SK-N-SH treated with all-trans-retinoic acid at 6 μM for 48 hours (cell line): Measurements from ENCODE around the gene HDDC3.

ENCODE experiments used
- ARNTL ChIP-seq: fragments of 450-650 bp; formaldehyde crosslinking; IDR thresholded peaks from 2 replicates; pipeline ENCODE4 v1.5.0; 2020; ENCODE audit warnings: low read depth, mild to moderate bottlenecking, moderate library complexity, borderline replicate concordance
- BACH2 ChIP-seq: fragments of 250-450 bp; sonication (Bioruptor Pico); IDR thresholded peaks from 2 replicates; pipeline ENCODE4 v1.9.0; 2021; ENCODE audit warnings: mild to moderate bottlenecking, borderline replicate concordance
- OSR1 ChIP-seq: fragments of 250-450 bp; sonication (Bioruptor Pico); IDR thresholded peaks from 2 replicates; pipeline ENCODE4 v1.8.0; 2022; ENCODE audit warnings: moderate library complexity, mild to moderate bottlenecking, inconsistent platforms
- RARB ChIP-seq: fragments of 250-450 bp; sonication (Bioruptor Pico); IDR thresholded peaks from 2 replicates; pipeline ENCODE4 v1.8.0; 2021; ENCODE audit warnings: mild to moderate bottlenecking, moderate library complexity
- ZC3H10 ChIP-seq: fragments of 250-450 bp; sonication (Bioruptor Pico); IDR thresholded peaks from 2 replicates; pipeline ENCODE4 v1.5.1; 2021; ENCODE audit warnings: mild to moderate bottlenecking, moderate library complexity
- ZFP3 ChIP-seq: fragments of 250-450 bp; sonication (Bioruptor Pico); IDR thresholded peaks from 2 replicates; pipeline ENCODE4 v1.5.0; 2020; ENCODE audit warnings: mild to moderate bottlenecking, moderate library complexity
- ZFP30 ChIP-seq: fragments of 450-650 bp; formaldehyde crosslinking; IDR thresholded peaks from 2 replicates; pipeline ENCODE4 v1.5.0; 2022; ENCODE audit warnings: mild to moderate bottlenecking, moderate library complexity
- ZNF565 ChIP-seq: fragments of 450-650 bp; formaldehyde crosslinking; conservative IDR thresholded peaks from 2 replicates; pipeline ENCODE4 v1.5.0; 2020; ENCODE audit warnings: low read depth, mild to moderate bottlenecking, moderate library complexity
- ZNF70 ChIP-seq: fragments of 450-650 bp; formaldehyde crosslinking; IDR thresholded peaks from 2 replicates; pipeline ENCODE4 v1.5.0; 2020; ENCODE audit warnings: mild to moderate bottlenecking, moderate library complexity
- TF ChIP-seq, protein P1 (sequence below): fragments of 250-450 bp; sonication (Bioruptor Pico); IDR thresholded peaks from 2 replicates; pipeline ENCODE4 v1.5.1; 2021; ENCODE audit warnings: mild to moderate bottlenecking, moderate library complexity
- TF ChIP-seq, protein P2 (sequence below): fragments of 250-450 bp; sonication (Bioruptor Pico); IDR thresholded peaks from 2 replicates; pipeline ENCODE4 v1.5.1; 2020; ENCODE audit warnings: low read depth, mild to moderate bottlenecking, moderate library complexity
- TF ChIP-seq, protein P3 (sequence below): fragments of 250-450 bp; sonication (Bioruptor Pico); IDR thresholded peaks from 2 replicates; pipeline ENCODE4 v1.5.0; 2020; ENCODE audit warnings: mild to moderate bottlenecking, moderate library complexity

DNA sequence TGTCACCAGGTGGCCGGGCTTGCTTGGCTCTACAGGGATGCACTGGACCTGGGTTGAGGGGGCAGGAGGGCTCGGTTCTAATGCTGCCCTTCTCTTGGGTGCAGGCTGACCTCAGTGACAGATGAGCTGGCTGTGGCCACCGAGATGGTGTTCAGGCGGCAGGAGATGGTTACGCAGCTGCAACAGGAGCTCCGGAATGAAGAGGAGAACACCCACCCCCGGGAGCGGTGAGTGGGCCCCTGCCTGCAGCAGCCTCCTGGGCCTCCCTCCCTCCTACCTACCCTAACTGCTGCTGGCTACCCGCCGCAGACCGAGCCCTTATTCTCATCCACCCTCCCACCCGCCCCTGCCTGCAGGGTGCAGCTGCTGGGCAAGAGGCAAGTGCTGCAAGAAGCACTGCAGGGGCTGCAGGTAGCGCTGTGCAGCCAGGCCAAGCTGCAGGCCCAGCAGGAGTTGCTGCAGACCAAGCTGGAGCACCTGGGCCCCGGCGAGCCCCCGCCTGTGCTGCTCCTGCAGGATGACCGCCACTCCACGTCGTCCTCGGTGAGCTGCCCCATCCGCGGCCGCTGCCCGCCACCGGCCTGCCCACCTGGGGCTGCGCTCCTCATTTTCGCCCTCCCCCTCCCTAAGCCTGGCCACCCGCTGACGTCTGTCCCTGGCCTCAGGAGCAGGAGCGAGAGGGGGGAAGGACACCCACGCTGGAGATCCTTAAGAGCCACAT, 42.5 kb downstream of the HDDC3 start:
- TF ChIP-seq ZFP30 (no peak), RARB (CRISPR knock-in tag) (no peak), ZNF70 (CRISPR knock-in tag) (no peak), BACH2 (CRISPR knock-in tag) (no peak), ZFP3 (CRISPR knock-in tag) (no peak), ARNTL (no peak), OSR1 (CRISPR knock-in tag) (no peak), ZNF565 (no peak), ZC3H10 (CRISPR knock-in tag) (no peak)
- TF ChIP-seq, protein P1, sequence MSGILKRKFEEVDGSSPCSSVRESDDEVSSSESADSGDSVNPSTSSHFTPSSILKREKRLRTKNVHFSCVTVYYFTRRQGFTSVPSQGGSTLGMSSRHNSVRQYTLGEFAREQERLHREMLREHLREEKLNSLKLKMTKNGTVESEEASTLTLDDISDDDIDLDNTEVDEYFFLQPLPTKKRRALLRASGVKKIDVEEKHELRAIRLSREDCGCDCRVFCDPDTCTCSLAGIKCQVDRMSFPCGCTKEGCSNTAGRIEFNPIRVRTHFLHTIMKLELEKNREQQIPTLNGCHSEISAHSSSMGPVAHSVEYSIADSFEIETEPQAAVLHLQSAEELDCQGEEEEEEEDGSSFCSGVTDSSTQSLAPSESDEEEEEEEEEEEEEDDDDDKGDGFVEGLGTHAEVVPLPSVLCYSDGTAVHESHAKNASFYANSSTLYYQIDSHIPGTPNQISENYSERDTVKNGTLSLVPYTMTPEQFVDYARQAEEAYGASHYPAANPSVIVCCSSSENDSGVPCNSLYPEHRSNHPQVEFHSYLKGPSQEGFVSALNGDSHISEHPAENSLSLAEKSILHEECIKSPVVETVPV (CRISPR knock-in tag), result no peak
- TF ChIP-seq, protein P2, sequence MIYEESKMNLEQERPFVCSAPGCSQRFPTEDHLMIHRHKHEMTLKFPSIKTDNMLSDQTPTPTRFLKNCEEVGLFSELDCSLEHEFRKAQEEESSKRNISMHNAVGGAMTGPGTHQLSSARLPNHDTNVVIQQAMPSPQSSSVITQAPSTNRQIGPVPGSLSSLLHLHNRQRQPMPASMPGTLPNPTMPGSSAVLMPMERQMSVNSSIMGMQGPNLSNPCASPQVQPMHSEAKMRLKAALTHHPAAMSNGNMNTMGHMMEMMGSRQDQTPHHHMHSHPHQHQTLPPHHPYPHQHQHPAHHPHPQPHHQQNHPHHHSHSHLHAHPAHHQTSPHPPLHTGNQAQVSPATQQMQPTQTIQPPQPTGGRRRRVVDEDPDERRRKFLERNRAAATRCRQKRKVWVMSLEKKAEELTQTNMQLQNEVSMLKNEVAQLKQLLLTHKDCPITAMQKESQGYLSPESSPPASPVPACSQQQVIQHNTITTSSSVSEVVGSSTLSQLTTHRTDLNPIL (CRISPR knock-in tag), result no peak
- TF ChIP-seq, protein P3, sequence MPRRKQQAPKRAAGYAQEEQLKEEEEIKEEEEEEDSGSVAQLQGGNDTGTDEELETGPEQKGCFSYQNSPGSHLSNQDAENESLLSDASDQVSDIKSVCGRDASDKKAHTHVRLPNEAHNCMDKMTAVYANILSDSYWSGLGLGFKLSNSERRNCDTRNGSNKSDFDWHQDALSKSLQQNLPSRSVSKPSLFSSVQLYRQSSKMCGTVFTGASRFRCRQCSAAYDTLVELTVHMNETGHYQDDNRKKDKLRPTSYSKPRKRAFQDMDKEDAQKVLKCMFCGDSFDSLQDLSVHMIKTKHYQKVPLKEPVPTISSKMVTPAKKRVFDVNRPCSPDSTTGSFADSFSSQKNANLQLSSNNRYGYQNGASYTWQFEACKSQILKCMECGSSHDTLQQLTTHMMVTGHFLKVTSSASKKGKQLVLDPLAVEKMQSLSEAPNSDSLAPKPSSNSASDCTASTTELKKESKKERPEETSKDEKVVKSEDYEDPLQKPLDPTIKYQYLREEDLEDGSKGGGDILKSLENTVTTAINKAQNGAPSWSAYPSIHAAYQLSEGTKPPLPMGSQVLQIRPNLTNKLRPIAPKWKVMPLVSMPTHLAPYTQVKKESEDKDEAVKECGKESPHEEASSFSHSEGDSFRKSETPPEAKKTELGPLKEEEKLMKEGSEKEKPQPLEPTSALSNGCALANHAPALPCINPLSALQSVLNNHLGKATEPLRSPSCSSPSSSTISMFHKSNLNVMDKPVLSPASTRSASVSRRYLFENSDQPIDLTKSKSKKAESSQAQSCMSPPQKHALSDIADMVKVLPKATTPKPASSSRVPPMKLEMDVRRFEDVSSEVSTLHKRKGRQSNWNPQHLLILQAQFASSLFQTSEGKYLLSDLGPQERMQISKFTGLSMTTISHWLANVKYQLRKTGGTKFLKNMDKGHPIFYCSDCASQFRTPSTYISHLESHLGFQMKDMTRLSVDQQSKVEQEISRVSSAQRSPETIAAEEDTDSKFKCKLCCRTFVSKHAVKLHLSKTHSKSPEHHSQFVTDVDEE (CRISPR knock-in tag), result no peak
